ENCODE data around the gene PLA2G3.
"Not testable (repeated sequence)": the region's sequence is repeated elsewhere in the genome, so short reads cannot be mapped to it uniquely, and the experiment has no call there.

PLA2G3 gene

DNA sequence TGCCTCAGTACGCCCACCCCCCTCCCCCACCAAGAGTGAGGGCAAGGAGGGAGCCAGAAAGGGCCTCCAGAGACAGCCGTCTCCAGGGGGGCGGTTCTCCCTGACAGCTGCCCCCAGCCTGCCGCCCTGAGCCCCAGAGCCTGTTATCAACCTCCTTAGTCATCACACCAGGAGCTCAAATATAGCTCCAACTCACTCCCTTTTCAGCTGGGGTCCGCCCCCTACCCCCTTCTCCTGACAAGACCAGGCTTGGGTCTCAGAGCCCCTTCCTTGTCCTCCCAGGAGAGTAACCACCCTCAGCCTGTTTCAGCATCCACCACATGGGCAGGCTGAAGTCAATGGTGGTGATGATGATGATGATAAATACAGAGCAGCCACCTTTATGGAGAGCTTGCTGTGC, 20.1 kb downstream of the PLA2G3 start:
- no peaks in the 10 kb centered on the region for H3K27me3 ChIP-seq (ENCODE audit: low read depth, low read length)
- no peaks in the 10 kb centered on the region for H4K20me1 ChIP-seq (ENCODE audit: insufficient read depth, low read length)
- no peak overlapping the region for H3K4me2 ChIP-seq (ENCODE audit: low read length)

DNA sequence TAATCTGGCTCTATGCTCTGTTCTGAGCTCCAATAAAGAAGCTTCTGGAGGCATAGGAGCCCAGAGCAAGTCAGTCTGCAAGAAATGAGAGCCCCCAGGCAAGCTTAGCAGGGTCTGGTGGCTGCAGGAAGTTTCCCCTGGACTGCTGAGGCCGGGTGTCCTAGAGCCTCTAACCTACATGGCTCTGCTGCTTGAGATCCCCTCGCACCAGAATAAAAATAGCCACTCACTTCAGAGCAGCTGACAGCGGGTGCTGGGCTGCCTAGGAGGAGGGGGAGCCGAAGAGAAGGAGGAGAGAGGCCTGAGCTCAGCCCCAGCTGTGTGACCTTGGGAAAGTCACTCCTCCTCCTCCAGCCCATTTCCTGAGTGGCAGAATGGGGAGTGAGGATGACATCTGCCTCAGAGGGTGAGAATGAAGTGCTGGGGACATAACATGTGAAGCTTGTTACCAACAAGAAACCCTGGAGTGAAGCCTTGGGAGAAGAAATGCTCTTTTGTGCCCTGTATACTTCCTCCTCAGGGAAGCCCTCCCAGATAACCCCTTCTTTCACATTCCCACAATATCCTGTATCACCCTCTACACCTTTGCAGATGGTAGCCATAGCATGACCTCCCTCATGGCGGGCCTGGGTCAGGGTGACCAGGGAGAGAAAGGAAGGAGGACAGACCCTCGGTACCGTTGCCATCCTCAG, 21.1 kb downstream of the PLA2G3 start:
- H3K79me2 ChIP-seq (ENCODE audit: low read length): no peaks in the 10 kb centered on the region
- no peak overlapping the region for H3K9ac ChIP-seq (ENCODE audit: low read length)
- H3K27ac ChIP-seq (ENCODE audit: low read length): no peak overlapping the region
- no peaks in the 10 kb centered on the region for H3K36me3 ChIP-seq (replicated peaks; ENCODE audit: low read depth, low read length)
- H3K4me1 ChIP-seq (ENCODE audit: low read length): no peaks in the 10 kb centered on the region
- no peak overlapping the region for H3K4me2 ChIP-seq (ENCODE audit: low read length)
- no peak overlapping the region for H2AFZ ChIP-seq (ENCODE audit: low read depth, low read length)
- H3K4me3 ChIP-seq (ENCODE audit: low read length): no peak overlapping the region
- no peaks in the 10 kb centered on the region for H3K27me3 ChIP-seq (ENCODE audit: low read depth, low read length)
- H4K20me1 ChIP-seq (ENCODE audit: insufficient read depth, low read length): no peaks in the 10 kb centered on the region
- no peak for TF ChIP-seq EZH2phosphoT487 (IDR thresholded peaks at IDR 0.05; ENCODE audit: low read depth)
- H3K9me3 ChIP-seq (ENCODE audit: insufficient read depth, low read length): no peaks in the 10 kb centered on the region

More for the DNA sequence above, 20.1 kb downstream of the PLA2G3 start:
- Histone ChIP-seq H3K4me1 (ENCODE audit: low read length) (no peaks in the 10 kb centered on the region), H3K27ac (ENCODE audit: low read length) (no peak overlapping the region), H2AFZ (ENCODE audit: low read depth, low read length) (no peak overlapping the region), H3K9me3 (ENCODE audit: insufficient read depth, low read length) (no peaks in the 10 kb centered on the region), H3K4me3 (ENCODE audit: low read length) (no peak overlapping the region), H3K79me2 (ENCODE audit: low read length) (no peaks in the 10 kb centered on the region), H3K36me3 (replicated peaks; ENCODE audit: low read depth, low read length) (no peaks in the 10 kb centered on the region), H3K9ac (ENCODE audit: low read length) (no peak overlapping the region)
- TF ChIP-seq, protein P1, sequence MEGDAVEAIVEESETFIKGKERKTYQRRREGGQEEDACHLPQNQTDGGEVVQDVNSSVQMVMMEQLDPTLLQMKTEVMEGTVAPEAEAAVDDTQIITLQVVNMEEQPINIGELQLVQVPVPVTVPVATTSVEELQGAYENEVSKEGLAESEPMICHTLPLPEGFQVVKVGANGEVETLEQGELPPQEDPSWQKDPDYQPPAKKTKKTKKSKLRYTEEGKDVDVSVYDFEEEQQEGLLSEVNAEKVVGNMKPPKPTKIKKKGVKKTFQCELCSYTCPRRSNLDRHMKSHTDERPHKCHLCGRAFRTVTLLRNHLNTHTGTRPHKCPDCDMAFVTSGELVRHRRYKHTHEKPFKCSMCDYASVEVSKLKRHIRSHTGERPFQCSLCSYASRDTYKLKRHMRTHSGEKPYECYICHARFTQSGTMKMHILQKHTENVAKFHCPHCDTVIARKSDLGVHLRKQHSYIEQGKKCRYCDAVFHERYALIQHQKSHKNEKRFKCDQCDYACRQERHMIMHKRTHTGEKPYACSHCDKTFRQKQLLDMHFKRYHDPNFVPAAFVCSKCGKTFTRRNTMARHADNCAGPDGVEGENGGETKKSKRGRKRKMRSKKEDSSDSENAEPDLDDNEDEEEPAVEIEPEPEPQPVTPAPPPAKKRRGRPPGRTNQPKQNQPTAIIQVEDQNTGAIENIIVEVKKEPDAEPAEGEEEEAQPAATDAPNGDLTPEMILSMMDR (IDR thresholded peaks at IDR 0.05; ENCODE audit: low read depth, low read length): no peak
- TF ChIP-seq EZH2phosphoT487 (IDR thresholded peaks at IDR 0.05; ENCODE audit: low read depth): no peak

DNA sequence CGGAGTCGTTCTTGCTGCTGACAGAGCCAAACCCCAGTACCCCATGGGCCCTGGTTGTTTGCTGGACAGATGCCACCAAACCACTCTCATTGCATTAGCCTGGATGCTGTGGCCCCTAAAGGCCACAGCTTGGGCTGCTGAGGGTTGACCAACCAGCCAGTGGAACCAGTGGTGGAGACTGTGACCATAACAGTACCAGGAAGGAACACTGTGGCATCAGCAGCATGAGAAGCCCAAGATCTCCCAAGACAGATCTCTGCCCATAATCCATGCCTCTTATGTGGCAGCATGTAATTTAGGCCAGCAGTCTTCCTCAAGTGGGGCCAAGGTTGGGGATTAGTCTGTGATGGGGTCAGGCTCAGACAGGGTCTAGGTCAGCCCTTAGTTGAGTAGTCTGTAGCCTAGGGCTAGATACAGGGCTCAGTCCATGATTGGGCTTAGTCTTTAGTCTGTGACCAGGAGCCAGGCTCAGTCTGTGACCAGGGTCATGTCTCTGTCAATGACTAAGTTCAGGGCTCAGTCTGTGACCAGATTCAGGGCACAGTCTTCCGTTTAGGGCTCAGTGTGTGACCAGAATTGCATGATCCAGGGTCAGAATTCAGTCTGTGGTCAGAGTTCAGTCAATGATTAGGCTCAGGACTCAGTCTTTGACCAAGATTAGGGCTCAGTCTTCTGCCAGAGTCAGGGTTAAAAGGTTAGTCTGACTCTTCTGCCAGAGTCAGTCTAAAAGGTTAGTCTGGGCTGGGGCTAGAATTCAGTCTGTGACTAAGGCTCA, 22.1 kb downstream of the PLA2G3 start:
- no peaks in the 10 kb centered on the region for H3K36me3 ChIP-seq (replicated peaks; ENCODE audit: low read depth, low read length)
- no peaks in the 10 kb centered on the region for H4K20me1 ChIP-seq (ENCODE audit: insufficient read depth, low read length)
- no peak for TF ChIP-seq EZH2phosphoT487 (IDR thresholded peaks at IDR 0.05; ENCODE audit: low read depth)
- TF ChIP-seq, protein P1 (IDR thresholded peaks at IDR 0.05; ENCODE audit: low read depth, low read length): no peak
- no peak overlapping the region for H2AFZ ChIP-seq (ENCODE audit: low read depth, low read length)
- no peak overlapping the region for H3K9ac ChIP-seq (ENCODE audit: low read length)
- H3K4me1 ChIP-seq (ENCODE audit: low read length): no peaks in the 10 kb centered on the region
- H3K4me3 ChIP-seq (ENCODE audit: low read length): no peak overlapping the region
- H3K27ac ChIP-seq (ENCODE audit: low read length): no peak overlapping the region
- no peaks in the 10 kb centered on the region for H3K79me2 ChIP-seq (ENCODE audit: low read length)
- H3K27me3 ChIP-seq (ENCODE audit: low read depth, low read length): no peaks in the 10 kb centered on the region
- H3K9me3 ChIP-seq (ENCODE audit: insufficient read depth, low read length): no peaks in the 10 kb centered on the region
- H3K4me2 ChIP-seq (ENCODE audit: low read length): no peak overlapping the region

DNA sequence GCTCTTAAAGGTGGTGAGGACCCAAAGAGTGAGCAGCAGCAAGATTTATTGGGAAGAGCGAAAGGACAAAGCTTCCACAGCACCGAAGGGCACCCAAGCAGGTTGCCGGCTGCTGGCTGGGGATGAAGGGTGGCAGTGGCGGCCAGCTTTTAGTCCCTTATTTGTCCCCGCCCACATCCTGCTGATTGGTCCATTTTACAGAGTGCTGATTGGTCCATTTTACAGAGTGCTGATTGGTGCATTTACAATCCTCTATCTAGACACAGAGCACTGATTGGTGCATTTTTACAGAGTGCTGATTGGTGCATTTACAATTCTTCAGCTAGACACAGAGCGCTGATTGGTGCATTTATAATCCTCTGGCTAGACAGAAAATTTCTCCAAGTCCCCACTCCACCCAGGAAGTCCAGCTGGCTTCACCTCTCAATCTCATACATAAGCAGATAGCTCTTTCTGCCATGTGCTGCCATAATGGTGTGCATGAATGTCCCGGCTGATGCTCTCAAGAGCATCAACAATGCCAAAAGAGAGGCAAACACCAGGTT, 27.7 kb downstream of the PLA2G3 start:
- not testable (repeated sequence) for H2AFZ ChIP-seq (ENCODE audit: low read depth, low read length); H3K4me1 ChIP-seq (ENCODE audit: low read length); H3K4me2 ChIP-seq (ENCODE audit: low read length); H3K79me2 ChIP-seq (ENCODE audit: low read length); H3K27me3 ChIP-seq (ENCODE audit: low read depth, low read length); H3K36me3 ChIP-seq (replicated peaks; ENCODE audit: low read depth, low read length); H4K20me1 ChIP-seq (ENCODE audit: insufficient read depth, low read length); H3K9ac ChIP-seq (ENCODE audit: low read length); H3K4me3 ChIP-seq (ENCODE audit: low read length); H3K9me3 ChIP-seq (ENCODE audit: insufficient read depth, low read length); H3K27ac ChIP-seq (ENCODE audit: low read length)

DNA sequence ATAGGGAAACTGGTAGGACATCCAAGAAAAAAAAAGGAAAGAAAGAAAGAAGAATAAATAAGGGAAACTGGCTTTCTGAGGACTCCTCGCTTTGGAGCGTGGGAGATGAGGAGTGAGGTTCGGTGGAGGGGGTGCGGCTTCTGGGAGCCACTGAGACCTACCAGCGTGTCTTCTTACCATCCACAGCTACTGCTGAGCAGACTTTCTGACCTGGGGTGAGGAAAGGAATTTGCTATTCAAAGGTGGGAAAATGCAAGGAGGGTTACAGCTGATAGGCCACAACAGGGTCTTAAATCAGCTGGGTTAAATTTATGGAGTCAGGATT, 32.5 kb downstream of the PLA2G3 start:
- H3K27me3 ChIP-seq (ENCODE audit: low read depth, low read length): no peaks in the 10 kb centered on the region
- no peaks in the 10 kb centered on the region for H4K20me1 ChIP-seq (ENCODE audit: insufficient read depth, low read length)
- peak overlapping the region; percentile 77 for H3K4me3 ChIP-seq (ENCODE audit: low read length)
- peak overlapping the region; percentile 35 for H3K9ac ChIP-seq (ENCODE audit: low read length)
- peak overlapping the region; percentile 44 for H2AFZ ChIP-seq (ENCODE audit: low read depth, low read length)
- no peaks in the 10 kb centered on the region for H3K4me1 ChIP-seq (ENCODE audit: low read length)
- no peaks in the 10 kb centered on the region for H3K9me3 ChIP-seq (ENCODE audit: insufficient read depth, low read length)
- H3K79me2 ChIP-seq (ENCODE audit: low read length): no peaks in the 10 kb centered on the region
- no peak overlapping the region for H3K27ac ChIP-seq (ENCODE audit: low read length)
- H3K4me2 ChIP-seq (ENCODE audit: low read length): peak overlapping the region; percentile 76
- TF ChIP-seq, protein P1 (IDR thresholded peaks at IDR 0.05; ENCODE audit: low read depth, low read length): no peak
- no peak for TF ChIP-seq EZH2phosphoT487 (IDR thresholded peaks at IDR 0.05; ENCODE audit: low read depth)
- no peaks in the 10 kb centered on the region for H3K36me3 ChIP-seq (replicated peaks; ENCODE audit: low read depth, low read length)

Data from OCI-LY3 (cell line).